CD4-positive, CD25-positive, alpha-beta regulatory T cell (primary cell): ENCODE results near the gene TAF11L9. TPM values are rescaled to one million over a fixed set of nuclear protein-coding genes. Genes with fewer than 3 reads are reported as not detected.
"Not testable (repeated sequence)": the region's sequence is repeated elsewhere in the genome, so short reads cannot be mapped to it uniquely, and the experiment has no call there.

Source experiments
- ATAC-seq, 2 donors: fragments of 150-1000 bp; cut with Tn5 transposase; one replicate each; pipeline ENCODE4 v1.10.0; 2021; ENCODE audit warnings: low read depth in 2 of 2, moderate number of reproducible peaks in 2 of 2, moderate library complexity in 1 of 2
- DNase-seq, 3 donors: peaks; one replicate each; pipeline versions ENCODE4 v3.0.0 to v3.0.0-alpha.2; 2012 to 2022; ENCODE audit warnings: mixed read lengths in 1 of 3
- H3K27ac ChIP-seq: one replicate; pipeline ENCODE4 v1.7.0; 2013; ENCODE audit warnings: mild to moderate bottlenecking, low read length; ENCODE audit not compliant: insufficient read depth, poor library complexity, severe bottlenecking
- H3K27me3 ChIP-seq: one replicate; pipeline ENCODE4 v1.7.0; 2013; ENCODE audit warnings: low read length; ENCODE audit not compliant: control insufficient read depth, insufficient read depth
- H3K36me3 ChIP-seq: one replicate; pipeline ENCODE4 v1.7.0; 2013; ENCODE audit warnings: mild to moderate bottlenecking, low read length, moderate library complexity; ENCODE audit not compliant: control insufficient read depth, insufficient read depth
- H3K4me1 ChIP-seq: 2 replicates; pipeline ENCODE4 v1.7.0; 2013; ENCODE audit warnings: mild to moderate bottlenecking, low read length; ENCODE audit not compliant: insufficient read depth, control insufficient read depth, poor library complexity, severe bottlenecking
- H3K4me3 ChIP-seq: one replicate; pipeline ENCODE4 v1.7.0; 2013; ENCODE audit warnings: low read depth, mild to moderate bottlenecking, low read length, moderate library complexity
- H3K9me3 ChIP-seq, 2 experiments: 1 replicate in 1 of 2; 2 replicates in 1 of 2; pipeline ENCODE4 v1.7.0; 2013; ENCODE audit warnings: low read length in 2 of 2, mild to moderate bottlenecking in 1 of 2, moderate library complexity in 1 of 2; ENCODE audit not compliant: control insufficient read depth in 2 of 2
- H3K27ac Mint-ChIP-seq, 3 donors: one replicate each; pipeline ENCODE4 v1.8.0; 2020 to 2022; ENCODE audit warnings: mild to moderate bottlenecking in 3 of 3, mixed read lengths in 3 of 3, moderate library complexity in 2 of 3
- H3K27me3 Mint-ChIP-seq: one replicate; pipeline ENCODE4 v1.8.0; 2022; ENCODE audit warnings: mild to moderate bottlenecking, mixed read lengths
- H3K36me3 Mint-ChIP-seq: one replicate; pipeline ENCODE4 v1.8.0; 2020; ENCODE audit warnings: mixed read lengths
- H3K4me1 Mint-ChIP-seq, 4 donors: one replicate each; pipeline ENCODE4 v1.8.0; 2020 to 2022; ENCODE audit warnings: mixed read lengths in 4 of 4, mild to moderate bottlenecking in 1 of 4
- H3K4me3 Mint-ChIP-seq, 4 donors: one replicate each; pipeline ENCODE4 v1.8.0; 2020 to 2022; ENCODE audit warnings: mild to moderate bottlenecking in 4 of 4, mixed read lengths in 4 of 4, moderate library complexity in 3 of 4
- H3K9me3 Mint-ChIP-seq, 7 donors: one replicate each; pipeline ENCODE4 v1.8.0; 2020 to 2022; ENCODE audit warnings: mixed read lengths in 7 of 7, mild to moderate bottlenecking in 3 of 7, moderate library complexity in 2 of 7
- polyA plus RNA-seq, 4 donors: library from polyadenylated mRNA; unstranded; fragments of 300-500 nt; fragmentation: Illumina TruSeq; gene quantifications; one replicate each; pipeline ENCODE4 v1.2.3, GENCODE V29; 2021
- total RNA-seq: library from RNA; stranded (reverse); gene quantifications from one replicate; pipeline ENCODE4 v1.2.3, GENCODE V29; 2022

TAF11L9 gene
- total RNA-seq = not detected
- polyA plus RNA-seq = not detected

- H3K27me3 Mint-ChIP-seq, H3K27me3 ChIP-seq, H3K36me3 ChIP-seq, DNase-seq, H3K4me3 ChIP-seq, H3K4me1 ChIP-seq, ATAC-seq, H3K4me3 Mint-ChIP-seq, H3K9me3 ChIP-seq, H3K4me1 Mint-ChIP-seq, H3K9me3 Mint-ChIP-seq, H3K36me3 Mint-ChIP-seq, H3K27ac Mint-ChIP-seq, H3K27ac ChIP-seq: not testable (repeated sequence)
Measured at GRCh38 chr5:17594255-17594654, at the start of gene TAF11L9. TAF11L9 (minus strand) TSS chr5:17594394.

GRCh38 chr5:17634160-17634559, 40.0 kb upstream of the TAF11L9 start, which contains the start of gene TAF11L14:
TAF11L14 (plus strand) TSS chr5:17634460.
- no peak within 1 kb of the TSS for H3K27ac ChIP-seq
- Mint-ChIP-seq H3K27ac (no peak within 1 kb of the TSS), H3K4me1 (no peaks in the 10 kb centered on the region), H3K27me3 (no peaks in the 10 kb centered on the region), H3K36me3 (no peaks in the 10 kb centered on the region), H3K9me3 (peaks cover 0 to 17% (median 10%) of the 10 kb centered on the region in 7 donors), H3K4me3 (no peak within 1 kb of the TSS)
- ATAC-seq = no peak
- no peak for DNase-seq
- no peaks in the 10 kb centered on the region for H3K27me3 ChIP-seq
- H3K4me3 ChIP-seq = no peak within 1 kb of the TSS
- H3K4me1 ChIP-seq = no peaks in the 10 kb centered on the region
- no peaks in the 10 kb centered on the region for H3K9me3 ChIP-seq
- no peaks in the 10 kb centered on the region for H3K36me3 ChIP-seq

GRCh38 chr5:17631788-17632187, 37.6 kb upstream of the TAF11L9 start, which contains the start of gene TAF11L13:
TAF11L13 (plus strand) TSS chr5:17632088.
- not testable (repeated sequence) for H3K4me1 Mint-ChIP-seq, ATAC-seq, H3K4me1 ChIP-seq, DNase-seq, H3K4me3 ChIP-seq, H3K27ac Mint-ChIP-seq, H3K4me3 Mint-ChIP-seq, H3K9me3 ChIP-seq, H3K36me3 Mint-ChIP-seq, H3K27me3 ChIP-seq, H3K27me3 Mint-ChIP-seq, H3K27ac ChIP-seq, H3K36me3 ChIP-seq
- H3K9me3 Mint-ChIP-seq = peaks cover 0 to 16% (median 10%) of the 10 kb centered on the region in 7 donors

- Histone ChIP-seq H3K27ac (no peak overlapping the region), H3K4me1 (no peaks in the 10 kb centered on the region), H3K9me3 (peaks cover 0 to under 1% of the 10 kb centered on the region in 2 experiments), H3K36me3 (no peaks in the 10 kb centered on the region), H3K4me3 (no peak overlapping the region), H3K27me3 (no peaks in the 10 kb centered on the region)
- Mint-ChIP-seq H3K4me1 (no peaks in the 10 kb centered on the region), H3K27me3 (no peaks in the 10 kb centered on the region), H3K4me3 (no peak overlapping the region), H3K36me3 (no peaks in the 10 kb centered on the region), H3K27ac (no peak overlapping the region), H3K9me3 (peaks cover 0 to 14% (median 2%) of the 10 kb centered on the region in 7 donors)
- no peak for ATAC-seq
- DNase-seq = no peak
Measured at GRCh38 chr5:17625686-17626085, 31.5 kb upstream of the TAF11L9 start.

GRCh38 chr5:17620627-17621026, 26.4 kb upstream of the TAF11L9 start:
- H3K4me1 Mint-ChIP-seq = no peaks in the 10 kb centered on the region

GRCh38 chr5:17619354-17619753, 25.2 kb upstream of the TAF11L9 start:
- no peaks in the 10 kb centered on the region for H3K4me1 Mint-ChIP-seq
- H3K9me3 ChIP-seq = peaks cover 0 to 8% of the 10 kb centered on the region in 2 experiments
- ATAC-seq = no peak

More at GRCh38 chr5:17620627-17621026, 26.4 kb upstream of the TAF11L9 start:
- Histone ChIP-seq H3K36me3 (no peaks in the 10 kb centered on the region), H3K4me1 (no peaks in the 10 kb centered on the region), H3K9me3 (peaks cover 0 to 5% of the 10 kb centered on the region in 2 experiments), H3K27me3 (no peaks in the 10 kb centered on the region), H3K27ac (no peak overlapping the region), H3K4me3 (no peak overlapping the region)
- Mint-ChIP-seq H3K36me3 (no peaks in the 10 kb centered on the region), H3K27me3 (no peaks in the 10 kb centered on the region), H3K27ac (no peak overlapping the region), H3K9me3 (peaks cover 0 to 13% (median 2%) of the 10 kb centered on the region in 7 donors), H3K4me3 (no peak overlapping the region)
- no peak for DNase-seq
- ATAC-seq = no peak

GRCh38 chr5:17614872-17615605, 20.8 kb upstream of the TAF11L9 start:
- peaks cover 0 to 11% (median 4%) of the 10 kb centered on the region in 7 donors for H3K9me3 Mint-ChIP-seq
- H3K27ac Mint-ChIP-seq = no peak overlapping the region
- Histone ChIP-seq H3K36me3 (no peaks in the 10 kb centered on the region), H3K4me3 (no peak overlapping the region), H3K27me3 (no peaks in the 10 kb centered on the region), H3K4me1 (no peaks in the 10 kb centered on the region), H3K27ac (no peak overlapping the region), H3K9me3 (peaks cover 0 to 4% of the 10 kb centered on the region in 2 experiments)
- H3K27me3 Mint-ChIP-seq = no peaks in the 10 kb centered on the region
- no peaks in the 10 kb centered on the region for H3K36me3 Mint-ChIP-seq
- H3K4me3 Mint-ChIP-seq = no peak overlapping the region
- no peak for ATAC-seq
- DNase-seq = no peak
- no peaks in the 10 kb centered on the region for H3K4me1 Mint-ChIP-seq

More at GRCh38 chr5:17619354-17619753, 25.2 kb upstream of the TAF11L9 start:
- Mint-ChIP-seq H3K36me3 (no peaks in the 10 kb centered on the region), H3K27ac (no peak overlapping the region), H3K27me3 (no peaks in the 10 kb centered on the region), H3K9me3 (peaks cover 0 to 14% (median 2%) of the 10 kb centered on the region in 7 donors), H3K4me3 (no peak overlapping the region)
- Histone ChIP-seq H3K4me3 (no peak overlapping the region), H3K36me3 (no peaks in the 10 kb centered on the region), H3K27ac (no peak overlapping the region), H3K4me1 (no peaks in the 10 kb centered on the region), H3K27me3 (no peaks in the 10 kb centered on the region)
- DNase-seq = no peak

- H3K4me3 ChIP-seq, H3K36me3 ChIP-seq, H3K4me1 Mint-ChIP-seq, H3K27ac Mint-ChIP-seq, H3K4me3 Mint-ChIP-seq, H3K36me3 Mint-ChIP-seq, DNase-seq, H3K4me1 ChIP-seq, ATAC-seq, H3K27me3 Mint-ChIP-seq, H3K9me3 ChIP-seq, H3K27me3 ChIP-seq, H3K27ac ChIP-seq: not testable (repeated sequence)
- H3K9me3 Mint-ChIP-seq = peaks cover 0 to 16% (median 6%) of the 10 kb centered on the region in 7 donors
Measured at GRCh38 chr5:17610092-17610491, 15.9 kb upstream of the TAF11L9 start, which contains the start of gene TAF11L12. TAF11L12 (plus strand) TSS chr5:17610392.
